Fibroblast of the aortic adventitia (primary cell): ENCODE measurements around the gene TSHZ2. TPM values are rescaled to one million over a fixed set of nuclear protein-coding genes. Genes with fewer than 3 reads are reported as not detected.

Source experiments
- DNase-seq: peaks from one replicate; pipeline ENCODE4 v3.0.0-alpha.2; 2010; ENCODE audit warnings: low read depth
- H3K4me3 ChIP-seq: 2 replicates; pipeline ENCODE4 v1.5.1; 2011; ENCODE audit warnings: low read depth, mild to moderate bottlenecking, control low read depth, low read length, moderate library complexity
- CTCF ChIP-seq: IDR thresholded peaks from 2 replicates; pipeline ENCODE4 v1.5.1; 2011; ENCODE audit warnings: mild to moderate bottlenecking, low read length, control low read depth, inconsistent platforms; ENCODE audit not compliant: insufficient read depth
- total RNA-seq: library from RNA; depleted of rRNA; stranded (reverse); fragments of >200 nt; gene quantifications from 2 replicates; pipeline ENCODE4 v1.2.3, GENCODE V29; 2012; ENCODE audit warnings: low replicate concordance

TSHZ2 gene
- total RNA-seq, 1 donor, result 6.9 TPM

- no peak for DNase-seq
- no peak overlapping the region for H3K4me3 ChIP-seq
- TF ChIP-seq CTCF, result no peak
These were observed 449.9 kb downstream of the TSHZ2 start for GRCh38 chr20:53422039-53422438.

DNA sequence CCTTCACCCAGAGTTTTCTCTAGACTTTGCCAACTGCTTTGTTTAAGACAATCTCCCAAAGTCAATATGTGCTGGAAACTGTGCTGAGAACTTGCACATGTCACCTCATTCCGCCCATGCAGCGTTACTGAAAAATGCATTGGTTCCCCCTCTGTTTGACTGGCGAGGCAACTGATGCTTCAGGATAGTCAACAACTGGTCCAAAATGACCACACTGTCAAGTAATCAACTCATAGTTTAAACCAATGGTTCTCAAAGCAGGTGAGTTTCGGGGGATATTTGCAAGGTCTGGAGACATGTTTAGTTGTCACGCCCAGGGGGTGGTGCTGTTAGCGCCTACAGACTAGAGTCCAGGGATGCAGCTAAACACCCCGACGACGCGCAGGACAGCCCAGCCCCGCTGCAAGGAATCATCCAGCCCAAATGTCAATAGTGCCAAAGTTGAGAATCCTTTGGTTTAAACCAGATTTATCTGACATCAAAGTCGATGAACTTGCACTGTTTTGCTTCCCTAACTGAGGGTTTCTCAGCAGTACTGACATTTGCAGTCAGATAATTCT lies 451.5 kb downstream of the TSHZ2 start:
- no peak overlapping the region for H3K4me3 ChIP-seq
- TF ChIP-seq CTCF, result no peak
- DNase-seq, result no peak

GRCh38 chr20:53425481-53425880 lies 453.3 kb downstream of the TSHZ2 start:
- H3K4me3 ChIP-seq, result no peak overlapping the region
- no peak for TF ChIP-seq CTCF
- DNase-seq, result no peak

DNA sequence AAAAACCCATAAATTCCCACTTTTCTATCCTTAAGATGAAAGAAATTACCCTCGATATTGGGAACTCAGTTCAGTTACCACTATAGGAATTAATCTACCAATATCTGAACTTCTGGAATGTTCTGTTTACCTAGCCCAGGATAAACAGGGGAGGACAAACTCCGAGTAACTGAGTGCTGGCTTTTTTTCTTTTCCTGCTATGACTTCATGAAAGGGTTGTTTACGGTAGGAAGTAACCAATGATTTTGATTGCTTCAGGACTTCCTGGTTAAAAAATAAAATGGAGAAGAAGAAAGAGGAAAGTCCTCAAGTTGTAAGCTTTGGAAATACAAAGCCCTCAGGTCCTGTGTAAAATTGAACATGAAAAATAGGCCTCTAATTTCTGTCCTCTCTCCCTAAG lies 453.8 kb downstream of the TSHZ2 start:
- no peak for DNase-seq
- TF ChIP-seq CTCF, result no peak
- H3K4me3 ChIP-seq, result no peak overlapping the region

DNA sequence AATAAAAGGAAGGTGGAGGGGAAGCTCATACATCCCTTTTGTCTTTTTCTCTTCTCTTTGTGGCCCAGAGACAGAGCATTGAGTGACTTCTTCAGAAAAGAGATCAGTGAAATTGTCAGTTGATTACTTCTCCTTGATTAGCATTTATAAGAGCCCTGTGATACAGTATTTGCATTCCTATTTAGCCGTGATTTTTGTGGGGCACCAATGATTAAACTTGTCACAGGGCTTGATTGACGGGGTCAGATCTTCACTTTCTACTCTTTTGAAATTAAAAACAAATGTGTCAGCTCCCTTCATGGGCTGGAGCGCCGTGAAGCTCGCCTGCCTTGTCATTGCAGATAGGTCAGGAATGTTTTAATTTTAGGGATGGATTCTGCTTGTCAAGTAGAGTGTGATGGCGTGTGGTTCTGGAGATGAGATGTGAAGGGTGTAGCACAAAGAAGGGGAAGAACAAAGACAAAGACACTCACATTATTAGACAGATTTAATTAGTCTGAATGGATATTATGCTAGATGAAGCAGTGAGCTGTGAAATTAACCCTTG lies 454.7 kb downstream of the TSHZ2 start:
- DNase-seq, result no peak
- TF ChIP-seq CTCF, result no peak
- no peak overlapping the region for H3K4me3 ChIP-seq

DNA sequence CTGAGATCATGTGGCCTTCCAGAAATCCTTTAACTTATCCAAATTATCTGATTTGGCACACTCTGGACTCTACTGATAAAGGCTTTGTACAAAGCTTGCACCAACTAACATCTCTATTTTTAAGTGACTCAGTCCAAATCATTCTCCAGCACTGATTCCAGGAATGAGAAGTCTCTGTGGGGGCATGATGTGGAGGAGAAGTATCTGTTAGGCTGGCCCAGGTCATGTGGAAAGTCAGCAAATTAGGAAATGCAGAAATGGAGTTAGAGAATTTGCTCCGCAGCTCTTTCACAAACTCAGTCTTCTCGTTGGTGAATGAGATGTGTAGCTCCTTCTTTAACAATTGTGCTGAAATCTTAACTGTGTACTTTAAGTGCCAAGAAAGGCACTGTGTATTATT lies 455.8 kb downstream of the TSHZ2 start:
- no peak for TF ChIP-seq CTCF
- no peak for DNase-seq
- H3K4me3 ChIP-seq, result no peak overlapping the region

GRCh38 chr20:53428588-53428987 lies 456.4 kb downstream of the TSHZ2 start:
- DNase-seq, result no peak
- H3K4me3 ChIP-seq, result no peak overlapping the region
- TF ChIP-seq CTCF, result no peak
